Activated CD8-positive, alpha-beta T cell treated with anti-CD3 and anti-CD28 coated beads for 36 hours (primary cell): ENCODE measurements around the gene TEX14. TPM values are rescaled to one million over a fixed set of nuclear protein-coding genes. Genes with fewer than 3 reads are reported as not detected.

ENCODE experiments used
- ATAC-seq: fragments of 200-7000 bp; cut with Tn5 transposase; one replicate; pipeline ENCODE4 v1.10.0; 2021; ENCODE audit warnings: mild to moderate bottlenecking, moderate library complexity
- CTCF ChIA-PET: fragments of 350-600 bp; sonication (Branson Sonifier 250); formaldehyde crosslinking; loops from one replicate; lab custom pipeline; 2021; ENCODE audit warnings: antibody characterized with exemption; lab: Charles Lee
- POLR2A ChIA-PET: fragments of 350-600 bp; sonication (Branson Sonifier 250); formaldehyde crosslinking; loops from one replicate; lab custom pipeline; 2021; ENCODE audit warnings: antibody characterized with exemption; lab: Charles Lee
- DNase-seq: peaks from one replicate; pipeline ENCODE4 v3.0.0-alpha.2; 2020
- H3K27ac Mint-ChIP-seq: one replicate; pipeline ENCODE4 v1.8.0; 2021; ENCODE audit warnings: mild to moderate bottlenecking, mixed read lengths
- H3K27me3 Mint-ChIP-seq: one replicate; pipeline ENCODE4 v1.8.0; 2021; ENCODE audit warnings: mixed read lengths
- H3K36me3 Mint-ChIP-seq: one replicate; pipeline ENCODE4 v1.8.0; 2021; ENCODE audit warnings: low read depth, mixed read lengths
- H3K4me1 Mint-ChIP-seq: one replicate; pipeline ENCODE4 v1.8.0; 2021; ENCODE audit warnings: low read depth, mixed read lengths
- H3K4me3 Mint-ChIP-seq: one replicate; pipeline ENCODE4 v1.8.0; 2021; ENCODE audit warnings: mild to moderate bottlenecking, moderate library complexity, mixed read lengths
- H3K9me3 Mint-ChIP-seq: one replicate; pipeline ENCODE4 v1.8.0; 2021; ENCODE audit warnings: mixed read lengths
- CTCF ChIP-seq: fragments of 200-600 bp; IDR thresholded peaks from one replicate; pipeline ENCODE4 v1.8.0; 2022; ENCODE audit warnings: antibody characterized with exemption, mild to moderate bottlenecking
- intact Hi-C: fragments of 100-400 bp; cut with micrococcal nuclease; formaldehyde crosslinking; loops from one replicate; pipeline ENCODE4 v1.10.0; 2022
- total RNA-seq, 2 experiments: library from RNA; stranded (reverse); gene quantifications; one replicate each; pipeline ENCODE4 v1.2.3, GENCODE V29; 2021

TEX14 gene
- total RNA-seq, 2 experiments from 2014 or later = 0.23 to 0.31 TPM

GRCh38 chr17:58537266-58537665 is 154.6 kb downstream of the TEX14 start:
- no peak for TF ChIP-seq CTCF
- ChIA-PET CTCF (no interaction called here), POLR2A (interaction anchor here (0.6 to 1.8 kb wide), 2 partner anchors 45 to 95 kb away, joined by 4 to 10 read pairs; no protein-coding TSS in a partner anchor)
- Mint-ChIP-seq H3K27me3 (peaks cover 25% of the 10 kb centered on the region), H3K36me3 (no peaks in the 10 kb centered on the region), H3K4me1 (no peaks in the 10 kb centered on the region), H3K4me3 (no peak overlapping the region), H3K27ac (no peak overlapping the region), H3K9me3 (no peaks in the 10 kb centered on the region)
- DNase-seq (no peak), ATAC-seq (no peak)
- intact Hi-C loops = no loop called here

- Mint-ChIP-seq H3K4me3 (no peak overlapping the region), H3K4me1 (no peaks in the 10 kb centered on the region), H3K27me3 (peaks cover 27% of the 10 kb centered on the region), H3K36me3 (no peaks in the 10 kb centered on the region), H3K27ac (no peak overlapping the region), H3K9me3 (no peaks in the 10 kb centered on the region)
- no peak for TF ChIP-seq CTCF
- intact Hi-C loops = no loop called here
- ChIA-PET CTCF (interaction anchor here (1.1 to 2.3 kb wide), 4 partner anchors 9 to 219 kb away, joined by 3 to 5 read pairs (median 4); no protein-coding TSS in a partner anchor), POLR2A (interaction anchor here (1.8 kb wide), 1 partner anchor 95 kb away, joined by 10 read pairs; no protein-coding TSS in a partner anchor)
- ATAC-seq (no peak), DNase-seq (no peak)
These were observed 155.3 kb downstream of the TEX14 start for GRCh38 chr17:58536542-58536941.

GRCh38 chr17:58535431-58535830 is 156.4 kb downstream of the TEX14 start:
- POLR2A ChIA-PET = interaction anchor here (1.1 to 1.8 kb wide), 2 partner anchors 96 to 97 kb away, joined by 5 to 10 read pairs; no protein-coding TSS in a partner anchor
- H3K36me3 Mint-ChIP-seq = no peaks in the 10 kb centered on the region

GRCh38 chr17:58534901-58535421 is 156.9 kb downstream of the TEX14 start:
- ChIA-PET CTCF (interaction anchor here (1.6 to 2.3 kb wide), 4 partner anchors 14 to 47 kb away, joined by 4 to 6 read pairs (median 5); partner anchors contain the start of gene HSF5), POLR2A (interaction anchor here (1.1 kb wide), 1 partner anchor 96 kb away, joined by 5 read pairs; no protein-coding TSS in a partner anchor)
- Mint-ChIP-seq H3K27ac (no peak overlapping the region), H3K27me3 (peaks cover 32% of the 10 kb centered on the region), H3K4me3 (no peak overlapping the region), H3K4me1 (no peaks in the 10 kb centered on the region), H3K36me3 (no peaks in the 10 kb centered on the region), H3K9me3 (no peaks in the 10 kb centered on the region)
- intact Hi-C loops = no loop called here
- ATAC-seq (no peak), DNase-seq (no peak)
- no peak for TF ChIP-seq CTCF

More at GRCh38 chr17:58535431-58535830, 156.4 kb downstream of the TEX14 start:
- CTCF ChIA-PET = interaction anchor here (1.1 to 2.3 kb wide), 6 partner anchors 8 to 218 kb away, joined by 3 to 5 read pairs (median 4); partner anchors contain the start of gene HSF5
- Mint-ChIP-seq H3K4me1 (no peaks in the 10 kb centered on the region), H3K27ac (no peak overlapping the region), H3K9me3 (no peaks in the 10 kb centered on the region), H3K27me3 (peaks cover 28% of the 10 kb centered on the region), H3K4me3 (no peak overlapping the region)
- no peak for ATAC-seq
- DNase-seq = no peak
- intact Hi-C loops = no loop called here
- TF ChIP-seq CTCF = no peak

GRCh38 chr17:58534331-58534730 is 157.5 kb downstream of the TEX14 start:
- no peak for DNase-seq
- no peak overlapping the region for H3K4me3 Mint-ChIP-seq
- ChIA-PET POLR2A (interaction anchor here (1.0 to 3.2 kb wide), 2 partner anchors 97 to 124 kb away, joined by 3 to 23 read pairs; no protein-coding TSS in a partner anchor), CTCF (interaction anchor here (1.6 to 2.3 kb wide), 3 partner anchors 14 to 46 kb away, joined by 5 to 6 read pairs (median 5); partner anchors contain the start of gene HSF5)
- H3K9me3 Mint-ChIP-seq = no peaks in the 10 kb centered on the region
- no peak overlapping the region for H3K27ac Mint-ChIP-seq
- no peaks in the 10 kb centered on the region for H3K36me3 Mint-ChIP-seq
- TF ChIP-seq CTCF = no peak
- ATAC-seq = no peak
- intact Hi-C loops = no loop called here
- H3K27me3 Mint-ChIP-seq = peaks cover 38% of the 10 kb centered on the region
- no peaks in the 10 kb centered on the region for H3K4me1 Mint-ChIP-seq
